Endothelial cell of umbilical vein (primary cell): ENCODE results near the gene TMEM135. TPM values are rescaled to one million over a fixed set of nuclear protein-coding genes. Genes with fewer than 3 reads are reported as not detected.

ENCODE experiments used
- BruUV-seq: library from RNA; stranded (reverse); fragments of 400-500 nt; replicated peaks from 2 replicates; lab custom pipeline; 2021; lab: Mats Ljungman, UMichigan
- CTCF ChIA-PET: fragments of 300-600, 350-600 bp; sonication (Branson Sonifier 250); formaldehyde crosslinking; loops from one replicate; lab custom pipeline; 2021; ENCODE audit warnings: antibody characterized with exemption, inconsistent platforms; lab: Charles Lee
- POLR2A ChIA-PET: fragments of 300-600, 350-600 bp; sonication (Branson Sonifier 250); formaldehyde crosslinking; loops from one replicate; lab custom pipeline; 2021; ENCODE audit warnings: antibody characterized with exemption, inconsistent platforms; lab: Charles Lee
- DNase-seq: peaks from one replicate; pipeline ENCODE4 v3.0.0-alpha.2; 2011; ENCODE audit warnings: low read depth, low spot score
- FAIRE-seq: peaks from 2 replicates; lab custom pipeline; 2011; peaks lifted over from hg19 to GRCh38; lab: Jason Lieb, UNC
- H2AFZ ChIP-seq: 2 replicates; pipeline ENCODE4 v1.6.0; 2012; ENCODE audit warnings: low read depth, low read length, control low read depth, inconsistent platforms
- H3K27ac ChIP-seq: 2 replicates; pipeline ENCODE4 v1.5.1; 2011; ENCODE audit warnings: low read depth, mild to moderate bottlenecking, control low read depth, low read length, moderate library complexity; ENCODE audit not compliant: insufficient read depth
- H3K27me3 ChIP-seq, 2 experiments: 2 replicates each; pipeline versions ENCODE4 v1.6.0 to v1.6.1; 2011; ENCODE audit warnings: low read length in 2 of 2, mixed read lengths in 1 of 2; ENCODE audit not compliant: control insufficient read depth in 2 of 2, insufficient read depth in 2 of 2
- H3K36me3 ChIP-seq, 2 experiments: 2 replicates in 1 of 2; 3 replicates in 1 of 2; pipeline ENCODE4 v1.5.1; 2011; ENCODE audit warnings: low read length in 2 of 2, mild to moderate bottlenecking in 1 of 2, moderate library complexity in 1 of 2; ENCODE audit not compliant: control insufficient read depth in 2 of 2, insufficient read depth in 2 of 2; ENCODE audit errors: extremely low read depth in 1 of 2
- H3K4me1 ChIP-seq: 3 replicates; pipeline ENCODE4 v1.5.1; 2011; ENCODE audit warnings: mild to moderate bottlenecking, low read length; ENCODE audit not compliant: control insufficient read depth, insufficient read depth; ENCODE audit errors: extremely low read depth
- H3K4me2 ChIP-seq: 2 replicates; pipeline ENCODE4 v1.6.1; 2011; ENCODE audit warnings: low read length, control low read depth, mixed read lengths; ENCODE audit not compliant: insufficient read depth
- H3K4me3 ChIP-seq, 3 experiments: fragments of 200-600 bp in 1 of 3; sonication (generic), shearing (Covaris generic) in 1 of 3; replicated peaks in 1 of 3; 2 replicates each; pipeline ENCODE4 v1.5.1; 2011 to 2016; ENCODE audit warnings: control low read depth in 3 of 3, low read length in 3 of 3, mild to moderate bottlenecking in 2 of 3, inconsistent platforms in 1 of 3, low read depth in 1 of 3, moderate library complexity in 1 of 3; ENCODE audit not compliant: insufficient read depth in 1 of 3
- H3K79me2 ChIP-seq: 2 replicates; pipeline ENCODE4 v1.6.0; 2012; ENCODE audit warnings: low read length, inconsistent platforms; ENCODE audit not compliant: control insufficient read depth, insufficient read depth
- H3K9ac ChIP-seq: replicated peaks from 2 replicates; pipeline ENCODE3; 2011; ENCODE audit warnings: low read length, control low read depth; ENCODE audit not compliant: insufficient read depth; ENCODE audit errors: extremely low read depth
- H3K9me1 ChIP-seq: replicated peaks from 3 replicates; pipeline ENCODE4 v1.6.0; 2011; ENCODE audit warnings: mild to moderate bottlenecking, low read length; ENCODE audit not compliant: control insufficient read depth, insufficient read depth; ENCODE audit errors: extremely low read depth
- H3K9me3 ChIP-seq: replicated peaks from 2 replicates; pipeline ENCODE4 v1.5.1; 2012; ENCODE audit warnings: low read length, inconsistent platforms; ENCODE audit not compliant: control insufficient read depth, insufficient read depth
- H4K20me1 ChIP-seq: replicated peaks from 2 replicates; pipeline ENCODE3; 2011; ENCODE audit warnings: mild to moderate bottlenecking, low read length; ENCODE audit not compliant: control insufficient read depth, insufficient read depth; ENCODE audit errors: extremely low read depth
- EZH2 ChIP-seq: IDR thresholded peaks from 2 replicates; pipeline ENCODE4 v1.6.1; 2012; ENCODE audit warnings: borderline replicate concordance, low read depth, mild to moderate bottlenecking, moderate library complexity, low read length, inconsistent platforms; ENCODE audit not compliant: severe bottlenecking
- FOS ChIP-seq: IDR thresholded peaks from 2 replicates; pipeline ENCODE4 v1.6.1; 2011; ENCODE audit warnings: mild to moderate bottlenecking, low read length, moderate library complexity, borderline replicate concordance; ENCODE audit not compliant: insufficient read depth
- GATA2 ChIP-seq: IDR thresholded peaks from 2 replicates; pipeline ENCODE4 v1.7.0; 2011; ENCODE audit warnings: low read depth, mild to moderate bottlenecking, moderate library complexity, mixed read lengths, low read length; ENCODE audit not compliant: insufficient read length, insufficient read depth
- JUN ChIP-seq: IDR thresholded peaks from 2 replicates; pipeline ENCODE4 v1.6.1; 2011; ENCODE audit warnings: borderline replicate concordance, low read depth; ENCODE audit not compliant: insufficient read length, insufficient read depth
- MAX ChIP-seq: IDR thresholded peaks from 2 replicates; pipeline ENCODE4 v1.6.1; 2011; ENCODE audit not compliant: insufficient read depth, insufficient read length
- MYC ChIP-seq: IDR thresholded peaks from one replicate; pipeline ENCODE4 v1.6.1; 2011; ENCODE audit warnings: mild to moderate bottlenecking, low read depth, low read length
- POLR2A ChIP-seq: IDR thresholded peaks from 2 replicates; pipeline ENCODE4 v1.6.1; 2012; ENCODE audit warnings: low read depth, mild to moderate bottlenecking, control low read depth, low read length
- POLR2AphosphoS5 ChIP-seq: IDR thresholded peaks from 2 replicates; pipeline ENCODE4 v1.6.1; 2012; ENCODE audit warnings: low read depth, mild to moderate bottlenecking, control low read depth, low read length, moderate library complexity; ENCODE audit not compliant: insufficient read depth
- dilution Hi-C: fragments of 300-500 bp; cut with MboI; formaldehyde crosslinking; loops from one replicate; pipeline ENCODE4 v1.15.0; 2019; ENCODE audit warnings: low sequenced_read_pairs; ENCODE audit not compliant: extremely low pct_ligation_motif_present
- intact Hi-C: fragments of 100-400 bp; cut with micrococcal nuclease; formaldehyde crosslinking; loops from one replicate; pipeline ENCODE4 v1.10.0; 2022
- polyA plus RNA-seq, 4 experiments: library from polyadenylated mRNA; depleted of rRNA in 3 of 4; stranded (reverse) in 3 of 4; unstranded in 1 of 4; fragments of >200 nt; gene quantifications; 2 replicates each; pipeline versions ENCODE4 v1.2.1 to v1.2.3, GENCODE V29; 2011 to 2012; ENCODE audit warnings: missing spikeins in 1 of 4
- total RNA-seq: library from RNA; stranded (reverse); gene quantifications from 2 replicates; pipeline ENCODE4 v1.2.3, GENCODE V29; 2021
- TF ChIP-seq, protein P1 (sequence below), 2 donors: IDR thresholded peaks; 1 replicate in 1 of 2; 2 replicates in 1 of 2; pipeline ENCODE4 v1.5.1; 2011; ENCODE audit warnings: low read length in 2 of 2, mild to moderate bottlenecking in 2 of 2, moderate library complexity in 2 of 2, control low read depth in 1 of 2, inconsistent platforms in 1 of 2, low read depth in 1 of 2; ENCODE audit not compliant: insufficient read depth in 1 of 2; ENCODE audit errors: extremely low read depth in 1 of 2

The TMEM135 gene
- total and polyA plus RNA-seq, 2 donors (not counting 3 experiments of a cell fraction or from before 2014, with no cell fraction given): 12.3 to 33.2 TPM

DNA sequence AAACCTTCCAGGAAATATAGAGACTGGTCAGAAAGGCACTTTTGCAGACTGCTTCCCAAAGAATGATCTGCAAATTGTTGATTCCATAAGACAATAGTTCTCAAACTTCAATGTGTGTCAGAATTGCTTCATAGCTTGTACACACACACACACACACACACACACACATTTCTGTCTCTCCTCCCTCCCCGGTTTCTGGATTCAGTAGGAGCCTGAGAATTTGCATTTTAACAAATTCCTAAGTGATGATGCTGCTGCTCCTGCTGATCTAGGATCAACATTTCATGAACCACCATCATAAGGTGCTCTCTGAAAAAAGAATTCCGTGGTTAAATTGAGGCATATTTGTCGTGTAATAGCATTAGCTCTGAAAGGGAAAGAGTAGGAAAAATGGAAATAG is 47.2 kb upstream of the TMEM135 start:
- H3K27me3 ChIP-seq: no peaks in the 10 kb centered on the region
- no peaks in the 10 kb centered on the region for H3K9me1 ChIP-seq
- H4K20me1 ChIP-seq: no peaks in the 10 kb centered on the region
- ChIA-PET POLR2A (no interaction called here), CTCF (interaction anchor here (1.0 kb wide), 1 partner anchor 15 kb away, joined by 3 read pairs; no protein-coding TSS in a partner anchor)
- intact Hi-C loops: no loop called here
- dilution Hi-C loops: no loop called here
- no peak overlapping the region for H3K4me3 ChIP-seq
- no peaks in the 10 kb centered on the region for H3K9me3 ChIP-seq
- no peak overlapping the region for H2AFZ ChIP-seq
- DNase-seq (no peak), FAIRE-seq (no peak)
- TF ChIP-seq MYC (no peak), JUN (no peak), EZH2 (no peak), FOS (no peak), MAX (no peak), POLR2A (no peak), GATA2 (no peak), POLR2AphosphoS5 (no peak)
- TF ChIP-seq, protein P1, sequence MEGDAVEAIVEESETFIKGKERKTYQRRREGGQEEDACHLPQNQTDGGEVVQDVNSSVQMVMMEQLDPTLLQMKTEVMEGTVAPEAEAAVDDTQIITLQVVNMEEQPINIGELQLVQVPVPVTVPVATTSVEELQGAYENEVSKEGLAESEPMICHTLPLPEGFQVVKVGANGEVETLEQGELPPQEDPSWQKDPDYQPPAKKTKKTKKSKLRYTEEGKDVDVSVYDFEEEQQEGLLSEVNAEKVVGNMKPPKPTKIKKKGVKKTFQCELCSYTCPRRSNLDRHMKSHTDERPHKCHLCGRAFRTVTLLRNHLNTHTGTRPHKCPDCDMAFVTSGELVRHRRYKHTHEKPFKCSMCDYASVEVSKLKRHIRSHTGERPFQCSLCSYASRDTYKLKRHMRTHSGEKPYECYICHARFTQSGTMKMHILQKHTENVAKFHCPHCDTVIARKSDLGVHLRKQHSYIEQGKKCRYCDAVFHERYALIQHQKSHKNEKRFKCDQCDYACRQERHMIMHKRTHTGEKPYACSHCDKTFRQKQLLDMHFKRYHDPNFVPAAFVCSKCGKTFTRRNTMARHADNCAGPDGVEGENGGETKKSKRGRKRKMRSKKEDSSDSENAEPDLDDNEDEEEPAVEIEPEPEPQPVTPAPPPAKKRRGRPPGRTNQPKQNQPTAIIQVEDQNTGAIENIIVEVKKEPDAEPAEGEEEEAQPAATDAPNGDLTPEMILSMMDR (IDR thresholded peaks at IDR 0.05; ENCODE audit: extremely low read depth in 1 of 2, insufficient read depth in 1 of 2, low read depth in 1 of 2, low read length in 2 of 2): no peak
- H3K27ac ChIP-seq: no peak overlapping the region
- H3K79me2 ChIP-seq: no peaks in the 10 kb centered on the region
- BruUV-seq: no TSS peak
- H3K4me1 ChIP-seq: peaks cover 10% of the 10 kb centered on the region
- H3K4me2 ChIP-seq: no peak overlapping the region
- no peaks in the 10 kb centered on the region for H3K36me3 ChIP-seq
- no peak overlapping the region for H3K9ac ChIP-seq
